HG03039 (cell line): Measurements from ENCODE around the gene DHRS4.

Experiments
- ATAC-seq: cut with Tn5 transposase; IDR thresholded peaks from one replicate; pipeline ENCODE4 v1.9.1; 2021; ENCODE audit warnings: mild to moderate bottlenecking, moderate library complexity; ENCODE audit not compliant: unreplicated experiment

Gene DHRS4

GRCh38 chr14:23953464-23954278 lies at the start of gene DHRS4:
DHRS4 (plus strand) TSS chr14:23953770; CDS start chr14:23953789, 19 bp downstream.
- ATAC-seq: peak; percentile 86

- ATAC-seq: no peak
These were observed 43.3 kb upstream of the DHRS4 start for GRCh38 chr14:23910101-23910875.

GRCh38 chr14:23910876-23911210 lies 42.7 kb upstream of the DHRS4 start:
- ATAC-seq: no peak

GRCh38 chr14:23915559-23915958 lies 38.0 kb upstream of the DHRS4 start:
- ATAC-seq: no peak

- ATAC-seq: no peak
These were observed 37.6 kb upstream of the DHRS4 start for GRCh38 chr14:23916004-23916403.

GRCh38 chr14:23916446-23916845 lies 37.1 kb upstream of the DHRS4 start:
- ATAC-seq: no peak

- ATAC-seq: no peak
These were observed 31.0 kb upstream of the DHRS4 start for GRCh38 chr14:23922545-23922944.

GRCh38 chr14:23925523-23926075 lies 28.0 kb upstream of the DHRS4 start:
- ATAC-seq: no peak

GRCh38 chr14:23926543-23926942 lies 27.0 kb upstream of the DHRS4 start:
- no peak for ATAC-seq

GRCh38 chr14:23929136-23929535 lies 24.4 kb upstream of the DHRS4 start:
- no peak for ATAC-seq

GRCh38 chr14:23929822-23930294 lies 23.7 kb upstream of the DHRS4 start:
- ATAC-seq: no peak

GRCh38 chr14:23930742-23931141 lies 22.8 kb upstream of the DHRS4 start:
- ATAC-seq: no peak

- no peak for ATAC-seq
These were observed 21.8 kb upstream of the DHRS4 start for GRCh38 chr14:23931721-23932289.

GRCh38 chr14:23932639-23933038 lies 20.9 kb upstream of the DHRS4 start:
- no peak for ATAC-seq

GRCh38 chr14:23933108-23933741 lies 20.3 kb upstream of the DHRS4 start:
- ATAC-seq: no peak

- no peak for ATAC-seq
These were observed 19.8 kb upstream of the DHRS4 start for GRCh38 chr14:23933742-23934128.

GRCh38 chr14:23935158-23935557 lies 18.4 kb upstream of the DHRS4 start:
- ATAC-seq: no peak

GRCh38 chr14:23936084-23936829 lies 17.3 kb upstream of the DHRS4 start:
- ATAC-seq: no peak

GRCh38 chr14:23937203-23937602 lies 16.4 kb upstream of the DHRS4 start:
- ATAC-seq: no peak

GRCh38 chr14:23938823-23939222 lies 14.7 kb upstream of the DHRS4 start:
- no peak for ATAC-seq
